GM12873 (cell line): ENCODE data around the gene SLC30A1.

Experiments
- TF ChIP-seq, protein P1 (sequence below): IDR thresholded peaks from 2 replicates; pipeline ENCODE4 v1.5.1; 2012; ENCODE audit warnings: low read depth, mild to moderate bottlenecking, moderate library complexity, low read length, control low read depth; ENCODE audit not compliant: insufficient read depth; ENCODE audit errors: missing control alignments

SLC30A1 gene

DNA sequence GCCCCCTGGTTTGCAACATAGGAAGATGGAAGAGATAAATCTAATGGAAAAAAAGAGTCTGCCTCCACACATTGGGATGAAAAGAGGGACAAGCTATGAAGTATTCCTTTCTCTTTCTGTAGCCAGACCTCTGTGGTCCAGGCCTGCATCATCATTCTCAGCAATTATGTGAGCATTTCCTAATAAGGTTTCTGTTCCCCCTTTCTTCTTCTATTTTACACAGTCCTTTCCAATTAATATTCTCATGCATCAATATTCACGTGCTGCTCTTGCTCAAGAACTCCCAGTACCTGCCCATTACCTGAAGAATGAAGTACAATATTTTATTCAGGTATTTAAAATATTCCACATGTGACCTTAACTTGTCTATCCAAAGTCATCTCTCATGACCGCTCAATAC lies 8.2 kb upstream of the SLC30A1 start:
- TF ChIP-seq, protein P1, sequence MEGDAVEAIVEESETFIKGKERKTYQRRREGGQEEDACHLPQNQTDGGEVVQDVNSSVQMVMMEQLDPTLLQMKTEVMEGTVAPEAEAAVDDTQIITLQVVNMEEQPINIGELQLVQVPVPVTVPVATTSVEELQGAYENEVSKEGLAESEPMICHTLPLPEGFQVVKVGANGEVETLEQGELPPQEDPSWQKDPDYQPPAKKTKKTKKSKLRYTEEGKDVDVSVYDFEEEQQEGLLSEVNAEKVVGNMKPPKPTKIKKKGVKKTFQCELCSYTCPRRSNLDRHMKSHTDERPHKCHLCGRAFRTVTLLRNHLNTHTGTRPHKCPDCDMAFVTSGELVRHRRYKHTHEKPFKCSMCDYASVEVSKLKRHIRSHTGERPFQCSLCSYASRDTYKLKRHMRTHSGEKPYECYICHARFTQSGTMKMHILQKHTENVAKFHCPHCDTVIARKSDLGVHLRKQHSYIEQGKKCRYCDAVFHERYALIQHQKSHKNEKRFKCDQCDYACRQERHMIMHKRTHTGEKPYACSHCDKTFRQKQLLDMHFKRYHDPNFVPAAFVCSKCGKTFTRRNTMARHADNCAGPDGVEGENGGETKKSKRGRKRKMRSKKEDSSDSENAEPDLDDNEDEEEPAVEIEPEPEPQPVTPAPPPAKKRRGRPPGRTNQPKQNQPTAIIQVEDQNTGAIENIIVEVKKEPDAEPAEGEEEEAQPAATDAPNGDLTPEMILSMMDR: no peak

DNA sequence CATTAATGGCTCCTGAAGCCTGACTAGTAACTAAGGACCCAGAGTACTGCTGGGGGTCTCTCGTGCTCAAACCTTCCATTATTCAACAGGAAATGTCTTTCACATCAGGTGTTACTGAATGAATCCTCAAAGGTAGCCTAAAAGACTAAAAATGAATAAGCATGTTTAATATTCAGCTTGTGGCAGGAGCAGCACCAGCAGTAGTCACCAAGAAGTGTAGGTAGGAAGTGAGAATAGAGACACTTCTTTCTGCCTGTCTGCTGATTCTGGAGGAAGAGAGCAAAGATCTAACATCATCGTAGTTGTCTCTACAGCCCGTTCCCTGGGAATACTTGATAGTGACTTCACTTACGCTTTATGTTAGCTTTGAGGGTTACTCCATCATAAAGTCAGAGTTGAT lies 7.6 kb upstream of the SLC30A1 start:
- TF ChIP-seq, protein P1: no peak

DNA sequence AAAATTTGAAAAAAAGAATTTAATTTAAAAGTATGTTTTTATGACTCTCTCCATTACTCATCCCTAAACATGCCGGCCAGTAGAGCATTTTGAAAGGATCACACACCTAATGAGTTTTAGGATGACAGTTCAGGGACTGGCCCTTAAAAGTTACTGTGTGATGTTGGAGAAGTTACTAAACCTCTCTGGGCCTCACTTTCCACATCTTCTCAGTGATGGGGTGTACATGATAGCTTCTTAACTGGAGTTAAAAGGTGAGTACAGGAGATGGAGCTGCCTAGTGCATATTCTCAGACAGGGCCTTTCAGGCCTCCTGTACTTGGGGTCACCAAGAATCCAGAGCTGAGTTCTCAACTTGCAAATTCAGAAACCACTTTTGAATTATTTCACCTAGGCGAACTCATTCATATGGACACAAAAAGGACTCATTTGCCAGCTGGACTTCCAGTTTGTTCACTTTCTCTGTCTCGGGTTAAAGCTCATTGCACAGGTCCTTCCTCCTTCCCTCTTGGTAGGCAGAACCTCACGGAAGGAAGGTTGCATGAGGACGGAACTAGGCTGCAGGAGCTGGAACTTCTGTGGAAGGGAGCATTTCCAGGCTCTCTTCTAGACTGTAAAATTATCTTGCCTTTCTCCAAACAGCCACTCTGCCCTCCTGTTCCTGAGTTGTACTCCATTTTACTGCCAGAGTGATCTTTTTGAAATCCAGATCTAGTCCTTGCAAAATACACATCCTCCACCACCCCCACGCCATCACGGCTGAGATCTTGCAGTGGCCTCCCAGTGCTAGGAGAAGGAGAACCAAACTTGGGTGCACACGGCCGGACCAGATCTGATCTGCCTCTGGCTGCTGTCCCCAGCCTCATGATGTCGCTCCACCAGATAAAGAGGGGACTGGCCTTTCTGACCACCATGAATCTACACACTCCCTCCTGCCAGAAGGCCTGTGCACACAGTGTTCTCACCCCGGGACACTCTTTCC lies 4.3 kb upstream of the SLC30A1 start:
- TF ChIP-seq, protein P1: no peak

DNA sequence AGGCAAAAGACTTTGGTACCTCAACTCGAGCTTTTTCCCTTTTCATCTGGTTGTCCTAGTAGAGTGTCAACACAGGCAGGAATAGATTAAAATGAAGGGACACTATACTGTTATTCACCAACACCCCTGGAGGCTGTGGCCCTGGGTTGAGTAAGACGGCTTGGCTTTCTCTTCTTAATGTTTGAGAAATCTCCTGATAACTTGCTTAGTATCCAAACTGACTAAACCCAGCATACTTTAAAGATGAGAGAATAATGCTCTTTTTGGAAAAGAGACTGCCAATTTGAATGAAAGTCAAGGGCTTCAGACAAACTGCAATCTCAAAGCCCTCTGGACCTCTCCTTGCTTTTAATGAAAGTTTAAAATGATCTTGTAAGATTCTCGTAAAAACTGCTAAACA lies 2.6 kb upstream of the SLC30A1 start:
- TF ChIP-seq, protein P1: no peak

DNA sequence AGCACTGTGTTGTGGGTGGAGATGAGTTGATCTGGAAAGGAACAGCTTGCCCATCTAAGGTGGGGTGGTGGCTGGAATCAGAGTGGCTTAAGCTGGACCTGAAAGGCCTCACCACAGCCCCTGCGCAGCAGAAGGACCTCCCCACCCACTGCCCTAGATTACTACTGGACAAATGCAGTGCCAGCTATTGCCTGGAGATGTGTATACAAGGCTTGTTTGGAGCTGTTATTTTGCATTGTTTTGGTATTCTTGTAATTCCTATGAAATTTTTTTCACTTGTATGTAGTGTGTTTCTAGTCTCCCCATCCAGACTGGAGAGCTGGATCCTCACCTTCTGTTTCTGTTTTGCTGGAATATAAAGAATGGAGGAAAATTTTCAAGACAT lies 1.3 kb upstream of the SLC30A1 start:
- TF ChIP-seq, protein P1: no peak

DNA sequence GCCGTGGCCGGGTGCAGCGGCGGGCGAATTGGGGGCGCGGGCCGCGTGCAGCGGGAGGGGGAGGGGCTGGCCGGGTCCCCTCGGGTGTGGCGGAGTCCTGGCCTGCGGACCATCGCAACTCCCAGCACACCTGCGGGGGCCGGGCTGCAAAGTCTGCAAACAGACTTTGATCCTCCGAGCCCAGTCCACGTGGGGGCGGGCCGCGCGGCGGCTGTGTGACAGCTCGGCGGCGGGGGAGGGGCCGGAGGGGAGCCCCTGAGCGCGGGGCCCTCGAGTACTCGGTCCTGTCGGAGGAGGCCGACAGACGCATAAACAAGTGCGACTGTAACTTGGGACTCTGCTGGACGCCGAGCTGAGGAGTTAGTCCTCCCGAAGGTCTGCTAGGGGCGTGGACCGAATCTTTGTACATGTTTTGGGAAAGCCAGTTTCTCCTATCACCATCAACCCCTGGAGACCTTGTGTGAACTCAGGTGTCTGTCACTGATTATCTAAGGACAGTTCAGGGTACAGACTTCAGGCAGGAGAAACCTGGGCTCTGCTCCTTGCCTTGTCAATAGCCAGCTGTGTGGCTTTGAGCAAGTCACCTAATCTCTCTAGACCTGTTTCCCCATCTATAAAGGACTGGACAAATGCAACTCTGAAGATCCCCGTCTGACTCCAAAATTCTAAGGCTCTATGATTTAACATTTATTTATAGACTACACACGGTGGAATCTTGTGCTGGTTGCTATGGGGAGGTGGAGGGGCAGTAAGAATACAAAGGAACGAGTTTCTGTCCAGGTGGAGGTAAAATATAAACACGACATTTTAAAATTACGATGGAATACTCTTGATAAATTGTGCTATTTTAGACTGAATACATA lies 710 bp upstream of the SLC30A1 start:
- TF ChIP-seq, protein P1: no peak

DNA sequence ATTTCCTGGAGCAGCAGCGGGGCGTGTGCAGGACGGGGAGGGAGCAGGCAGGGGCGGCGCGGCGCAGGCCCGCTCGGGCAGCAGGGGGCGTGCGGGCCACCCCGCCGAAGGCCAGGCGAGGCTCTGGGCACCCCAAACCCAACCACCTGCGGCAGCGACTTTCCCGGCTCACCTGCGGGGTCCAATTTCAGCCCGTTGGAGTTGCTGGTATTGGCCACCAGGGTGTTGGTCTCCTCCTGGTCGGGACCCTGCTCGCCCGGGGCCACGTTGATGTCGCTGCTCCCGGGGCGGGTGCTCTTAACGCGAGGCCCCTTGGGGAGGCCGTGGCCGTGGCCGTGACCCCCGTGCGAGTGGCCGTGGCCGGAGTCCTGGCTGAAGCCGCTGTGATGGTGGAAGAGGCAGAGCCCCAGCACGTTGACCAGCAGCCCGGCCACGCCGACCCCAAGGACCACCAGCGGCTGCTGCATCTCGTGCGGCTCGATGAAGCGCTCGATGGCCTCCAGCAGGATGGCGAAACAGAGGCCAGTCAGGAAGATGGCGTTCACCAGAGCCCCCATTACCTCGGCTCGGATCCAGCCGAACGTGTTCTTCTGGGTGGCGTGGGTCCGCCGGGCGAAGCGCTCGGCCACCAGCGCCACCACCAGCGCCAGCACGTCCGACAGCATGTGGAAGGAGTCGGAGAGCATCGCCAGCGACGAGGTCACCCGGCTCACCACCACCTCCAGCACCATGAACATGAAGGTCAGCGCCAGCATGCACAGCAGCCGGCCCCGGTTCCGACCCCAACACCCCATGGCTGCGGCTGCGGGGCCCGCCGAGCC lies 932 bp downstream of the SLC30A1 start:
- TF ChIP-seq, protein P1: peak; percentile 86
